Mesenchymal stem cell (in vitro differentiated cells and primary cell): ENCODE data around the gene CAMK1G.
A peak's percentile ranks its signal among the peaks of the same experiment; 100 is the strongest.

Experiments used
- DNase-seq: peaks from one replicate; pipeline ENCODE4 v3.0.0-alpha.2; 2013
- H2AFZ ChIP-seq: one replicate; pipeline ENCODE4 v1.6.1; 2013; ENCODE audit warnings: low read depth, mild to moderate bottlenecking, control low read depth, inconsistent platforms, low read length, moderate library complexity
- H2AK5ac ChIP-seq: 2 replicates; pipeline ENCODE4 v1.6.1; 2013; ENCODE audit warnings: low read length, moderate library complexity, mild to moderate bottlenecking, inconsistent platforms; ENCODE audit not compliant: severe bottlenecking
- H2BK120ac ChIP-seq: one replicate; pipeline ENCODE4 v1.6.1; 2013; ENCODE audit warnings: low read depth, mild to moderate bottlenecking, inconsistent platforms, low read length, moderate library complexity
- H2BK12ac ChIP-seq, 2 experiments: one replicate each; pipeline ENCODE4 v1.6.1; 2013; ENCODE audit warnings: inconsistent platforms in 2 of 2, low read length in 2 of 2, mild to moderate bottlenecking in 2 of 2, moderate library complexity in 2 of 2, control low read depth in 1 of 2
- H2BK15ac ChIP-seq: one replicate; pipeline ENCODE4 v1.6.1; 2013; ENCODE audit warnings: mild to moderate bottlenecking, low read depth, inconsistent platforms; ENCODE audit not compliant: poor library complexity, severe bottlenecking
- H2BK5ac ChIP-seq: 2 replicates; pipeline ENCODE4 v1.6.1; 2013; ENCODE audit warnings: low read depth, mild to moderate bottlenecking, low read length, control low read depth, inconsistent platforms; ENCODE audit not compliant: poor library complexity, severe bottlenecking
- H3K14ac ChIP-seq, 2 experiments: one replicate each; pipeline ENCODE4 v1.6.1; 2013; ENCODE audit warnings: inconsistent platforms in 2 of 2, low read length in 2 of 2, control low read depth in 1 of 2, mild to moderate bottlenecking in 1 of 2, moderate library complexity in 1 of 2
- H3K18ac ChIP-seq, 2 experiments: one replicate each; pipeline ENCODE4 v1.6.1; 2013; ENCODE audit warnings: inconsistent platforms in 2 of 2, low read length in 2 of 2, control low read depth in 1 of 2, low read depth in 1 of 2, mild to moderate bottlenecking in 1 of 2
- H3K23ac ChIP-seq, 2 experiments: one replicate each; pipeline ENCODE4 v1.6.1; 2013; ENCODE audit warnings: inconsistent platforms in 2 of 2, low read length in 2 of 2, mild to moderate bottlenecking in 2 of 2, moderate library complexity in 2 of 2, control low read depth in 1 of 2
- H3K27ac ChIP-seq: 2 replicates; pipeline ENCODE4 v1.5.1; 2013; ENCODE audit warnings: mild to moderate bottlenecking, moderate library complexity, low read length, control low read depth, inconsistent platforms; ENCODE audit not compliant: poor library complexity, severe bottlenecking
- H3K27me3 ChIP-seq, 2 experiments: 2 replicates each; pipeline versions ENCODE4 v1.6.1 to v1.7.0; 2013; ENCODE audit warnings: low read length in 2 of 2, mild to moderate bottlenecking in 2 of 2, moderate library complexity in 2 of 2, control low read depth in 1 of 2, inconsistent platforms in 1 of 2; ENCODE audit not compliant: control insufficient read depth in 1 of 2, insufficient read depth in 1 of 2
- H3K36me3 ChIP-seq, 2 experiments: 2 replicates each; pipeline versions ENCODE4 v1.6.1 to v1.7.0; 2013; ENCODE audit warnings: low read length in 2 of 2, control low read depth in 1 of 2, inconsistent platforms in 1 of 2, low read depth in 1 of 2, mild to moderate bottlenecking in 1 of 2; ENCODE audit not compliant: insufficient read depth in 2 of 2, control insufficient read depth in 1 of 2
- H3K4ac ChIP-seq, 2 experiments: one replicate each; pipeline ENCODE4 v1.6.1; 2013; ENCODE audit warnings: inconsistent platforms in 2 of 2, low read length in 2 of 2, mild to moderate bottlenecking in 2 of 2, moderate library complexity in 2 of 2, control low read depth in 1 of 2, low read depth in 1 of 2
- H3K4me1 ChIP-seq: 2 replicates; pipeline ENCODE4 v1.6.1; 2013; ENCODE audit warnings: low read depth, low read length, control low read depth; ENCODE audit not compliant: control insufficient read depth, insufficient read depth
- H3K4me2 ChIP-seq: 2 replicates; pipeline ENCODE4 v1.6.1; 2013; ENCODE audit warnings: low read length, mild to moderate bottlenecking, inconsistent platforms; ENCODE audit not compliant: poor library complexity, severe bottlenecking
- H3K4me3 ChIP-seq, 2 experiments: 2 replicates each; pipeline versions ENCODE4 v1.5.1 to v1.7.0; 2013; ENCODE audit warnings: low read length in 2 of 2, mild to moderate bottlenecking in 2 of 2, control low read depth in 1 of 2, low read depth in 1 of 2; ENCODE audit not compliant: insufficient read depth in 1 of 2
- H3K79me1 ChIP-seq: replicated peaks from 2 replicates; pipeline ENCODE4 v1.6.1; 2013; ENCODE audit warnings: mild to moderate bottlenecking, control low read depth, low read length, inconsistent platforms; ENCODE audit not compliant: poor library complexity, severe bottlenecking
- H3K9ac ChIP-seq: 2 replicates; pipeline ENCODE4 v1.7.0; 2013; ENCODE audit warnings: mild to moderate bottlenecking, low read length, moderate library complexity
- H3K9me3 ChIP-seq: 2 replicates; pipeline ENCODE4 v1.7.0; 2013; ENCODE audit warnings: mild to moderate bottlenecking, low read length; ENCODE audit not compliant: control insufficient read depth
- H4K8ac ChIP-seq: one replicate; pipeline ENCODE4 v1.6.1; 2013; ENCODE audit warnings: inconsistent platforms, mild to moderate bottlenecking, low read length, moderate library complexity
- H4K91ac ChIP-seq: one replicate; pipeline ENCODE4 v1.6.1; 2013; ENCODE audit warnings: mild to moderate bottlenecking, low read length, inconsistent platforms
- WGBS: methylation state at CpG from one replicate; pipeline ENCODE4 v1.1.7; 2013; ENCODE audit warnings: mixed read lengths; 5-methylcytosine and 5-hydroxymethylcytosine counted together

Gene CAMK1G

GRCh38 chr1:209657140-209657879 lies 73.8 kb downstream of the CAMK1G start:
- Histone ChIP-seq H3K4ac (peak overlapping the region; percentile 66 to 81), H3K27me3 (no peaks in the 10 kb centered on the region), H2BK15ac (peak overlapping the region; percentile 34), H2BK120ac (peak overlapping the region; percentile 86), H3K79me1 (no peaks in the 10 kb centered on the region), H3K18ac (peak overlapping the region; percentile 49 to 79), H3K23ac (no peak overlapping the region), H2AK5ac (peak overlapping the region; percentile 75), H4K91ac (peak overlapping the region; percentile 71), H3K4me1 (peaks cover 23% of the 10 kb centered on the region), H3K4me3 (no peak overlapping the region), H2BK12ac (peak overlapping the region; percentile 87 to 88), H3K14ac (no peak overlapping the region), H2BK5ac (no peak overlapping the region), H3K27ac (peak overlapping the region; percentile 7), H3K36me3 (no peaks in the 10 kb centered on the region), H3K9ac (no peak overlapping the region), H3K9me3 (no peaks in the 10 kb centered on the region), H3K4me2 (no peak overlapping the region), H4K8ac (peak overlapping the region; percentile 63), H2AFZ (no peak overlapping the region)
- 71% methylated on average over 9 of the region's 9 CpGs for WGBS
- peak; percentile 83 for DNase-seq

GRCh38 chr1:209657918-209658317 lies 74.4 kb downstream of the CAMK1G start:
- Histone ChIP-seq H3K4ac (peak overlapping the region in 1 of 2 experiments; percentile 34), H3K27ac (no peak overlapping the region), H3K23ac (no peak overlapping the region), H2BK120ac (no peak overlapping the region), H3K4me3 (no peak overlapping the region), H4K8ac (peak overlapping the region; percentile 63), H3K79me1 (no peaks in the 10 kb centered on the region), H3K4me2 (no peak overlapping the region), H2BK5ac (no peak overlapping the region), H2AFZ (no peak overlapping the region), H3K27me3 (no peaks in the 10 kb centered on the region), H3K18ac (peak overlapping the region in 1 of 2 experiments; percentile 49), H2BK15ac (no peak overlapping the region), H3K9me3 (no peaks in the 10 kb centered on the region), H2BK12ac (peak overlapping the region; percentile 87 to 88), H2AK5ac (no peak overlapping the region), H4K91ac (peak overlapping the region; percentile 71), H3K4me1 (peaks cover 19% of the 10 kb centered on the region), H3K14ac (no peak overlapping the region), H3K9ac (no peak overlapping the region), H3K36me3 (no peaks in the 10 kb centered on the region)
- 89% methylated on average over 4 of the region's 5 CpGs for WGBS
- no peak for DNase-seq

- H4K8ac ChIP-seq: no peak overlapping the region
- H3K4me2 ChIP-seq: no peak overlapping the region
Observed at GRCh38 chr1:209659909-209660308, 76.4 kb downstream of the CAMK1G start.

GRCh38 chr1:209661071-209661470 lies 77.6 kb downstream of the CAMK1G start:
- Histone ChIP-seq H3K23ac (no peak overlapping the region), H3K4me2 (no peak overlapping the region), H3K27me3 (no peaks in the 10 kb centered on the region), H3K36me3 (no peaks in the 10 kb centered on the region), H3K79me1 (no peaks in the 10 kb centered on the region), H3K9me3 (no peaks in the 10 kb centered on the region), H3K14ac (no peak overlapping the region), H3K4me1 (peaks cover 6% of the 10 kb centered on the region), H4K8ac (peak overlapping the region; percentile 83), H2AFZ (no peak overlapping the region), H3K9ac (no peak overlapping the region), H2BK12ac (peak overlapping the region; percentile 57 to 95), H3K27ac (no peak overlapping the region), H3K4ac (peak overlapping the region; percentile 57 to 97), H2BK15ac (no peak overlapping the region), H2BK120ac (no peak overlapping the region), H3K4me3 (no peak overlapping the region), H3K18ac (peak overlapping the region; percentile 5 to 92), H2AK5ac (no peak overlapping the region), H4K91ac (peak overlapping the region; percentile 93), H2BK5ac (no peak overlapping the region)
- 0% methylated on average over 1 of the region's 1 CpG for WGBS
- DNase-seq: peak; percentile 76

More at GRCh38 chr1:209659909-209660308, 76.4 kb downstream of the CAMK1G start:
- peak overlapping the region; percentile 2 for H3K27ac ChIP-seq
- H3K4me3 ChIP-seq: no peak overlapping the region
- H3K4ac ChIP-seq: no peak overlapping the region
- no peaks in the 10 kb centered on the region for H3K79me1 ChIP-seq
- no peak overlapping the region for H3K23ac ChIP-seq
- peaks cover 6% of the 10 kb centered on the region for H3K4me1 ChIP-seq
- H3K9ac ChIP-seq: no peak overlapping the region
- no peaks in the 10 kb centered on the region for H3K36me3 ChIP-seq
- H4K91ac ChIP-seq: no peak overlapping the region
- no peak overlapping the region for H2AFZ ChIP-seq
- H2AK5ac ChIP-seq: no peak overlapping the region
- no peaks in the 10 kb centered on the region for H3K27me3 ChIP-seq
- DNase-seq: peak; percentile 97
- H3K9me3 ChIP-seq: no peaks in the 10 kb centered on the region
- no peak overlapping the region for H3K18ac ChIP-seq
- H2BK120ac ChIP-seq: no peak overlapping the region
- H3K14ac ChIP-seq: no peak overlapping the region
- no peak overlapping the region for H2BK12ac ChIP-seq
- no peak overlapping the region for H2BK5ac ChIP-seq
- 0% methylated on average over 2 of the region's 5 CpGs for WGBS
- no peak overlapping the region for H2BK15ac ChIP-seq
